GM21576 (cell line): ENCODE data around the gene LHFPL3.

Source experiments
- ATAC-seq: cut with Tn5 transposase; IDR thresholded peaks from one replicate; pipeline ENCODE4 v1.9.1; 2021; ENCODE audit warnings: mild to moderate bottlenecking, moderate library complexity; ENCODE audit not compliant: unreplicated experiment

Gene LHFPL3

GRCh38 chr7:104838537-104839299, 510.3 kb downstream of the LHFPL3 start:
- no peak for ATAC-seq

- no peak for ATAC-seq
Measured at GRCh38 chr7:104839842-104840241, 511.4 kb downstream of the LHFPL3 start.

GRCh38 chr7:104841798-104842197, 513.4 kb downstream of the LHFPL3 start:
- ATAC-seq = no peak

GRCh38 chr7:104843198-104843597, 514.8 kb downstream of the LHFPL3 start:
- no peak for ATAC-seq

- ATAC-seq = no peak
Measured at GRCh38 chr7:104845557-104845956, 517.2 kb downstream of the LHFPL3 start.

GRCh38 chr7:104846731-104847130, 518.3 kb downstream of the LHFPL3 start:
- ATAC-seq = no peak

- no peak for ATAC-seq
Measured at GRCh38 chr7:104848138-104848990, 520.0 kb downstream of the LHFPL3 start.

- no peak for ATAC-seq
Measured at GRCh38 chr7:104850374-104850773, 522.0 kb downstream of the LHFPL3 start.

- ATAC-seq = no peak
Measured at GRCh38 chr7:104851268-104851667, 522.9 kb downstream of the LHFPL3 start.

GRCh38 chr7:104852386-104852785, 524.0 kb downstream of the LHFPL3 start:
- no peak for ATAC-seq

GRCh38 chr7:104855861-104856260, 527.5 kb downstream of the LHFPL3 start:
- no peak for ATAC-seq

- no peak for ATAC-seq
Measured at GRCh38 chr7:104857458-104858425, 529.3 kb downstream of the LHFPL3 start.

- no peak for ATAC-seq
Measured at GRCh38 chr7:104859754-104860426, 531.5 kb downstream of the LHFPL3 start.

GRCh38 chr7:104861729-104862390, 533.5 kb downstream of the LHFPL3 start:
- no peak for ATAC-seq

- no peak for ATAC-seq
Measured at GRCh38 chr7:104862719-104863118, 534.3 kb downstream of the LHFPL3 start.

- ATAC-seq = no peak
Measured at GRCh38 chr7:104873401-104873800, 545.0 kb downstream of the LHFPL3 start.

- ATAC-seq = peak; percentile 82
Measured at GRCh38 chr7:104878577-104878976, 550.2 kb downstream of the LHFPL3 start.

GRCh38 chr7:104883248-104883717, 554.9 kb downstream of the LHFPL3 start:
- ATAC-seq = no peak

GRCh38 chr7:104883718-104884452, 555.5 kb downstream of the LHFPL3 start:
- peak; percentile 84 for ATAC-seq
